Measurements from ENCODE around the gene PRSS3.
"Not testable (repeated sequence)": the region's sequence is repeated elsewhere in the genome, so short reads cannot be mapped to it uniquely, and the experiment has no call there.

Gene PRSS3

DNA sequence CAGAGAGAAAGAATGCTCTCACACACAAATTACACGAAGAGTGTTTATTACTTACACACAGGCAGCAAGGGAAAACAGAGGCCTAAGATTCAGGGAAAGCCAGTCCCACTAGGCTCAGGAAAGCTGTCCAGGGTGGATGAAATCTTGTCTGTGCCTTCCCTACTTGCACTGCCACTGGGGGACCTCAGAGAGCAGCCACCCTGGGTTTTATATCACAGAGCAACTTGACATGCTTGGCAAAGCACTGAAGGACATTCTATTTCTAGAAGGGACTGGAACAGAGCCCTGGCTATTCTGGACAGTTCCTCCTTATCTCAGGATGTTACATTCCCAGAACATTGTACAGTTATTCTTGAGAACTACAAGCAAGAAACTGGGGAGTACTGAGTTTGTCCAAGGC is 7.5 kb upstream of the PRSS3 start:
- no peak for DNase-seq

DNA sequence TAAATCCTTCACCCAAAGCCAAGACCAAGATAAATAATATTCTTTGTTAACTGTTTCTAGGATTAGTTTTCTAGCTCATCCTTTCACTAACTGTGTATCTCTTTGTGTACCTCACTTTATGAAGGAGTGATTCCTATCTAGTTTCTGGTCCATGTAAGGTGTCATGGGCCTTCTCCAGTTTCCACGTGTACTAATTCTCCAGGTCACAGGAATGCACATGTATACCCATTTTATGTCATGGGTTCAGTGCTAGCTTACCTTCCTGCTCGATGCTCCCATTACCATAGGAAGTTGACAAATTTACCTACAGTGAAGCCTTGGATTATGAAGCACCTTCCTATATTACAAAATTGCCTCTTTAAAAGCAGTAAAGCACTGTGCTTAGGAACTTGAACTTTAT is 5.9 kb upstream of the PRSS3 start:
- DNase-seq = not testable (repeated sequence)

DNA sequence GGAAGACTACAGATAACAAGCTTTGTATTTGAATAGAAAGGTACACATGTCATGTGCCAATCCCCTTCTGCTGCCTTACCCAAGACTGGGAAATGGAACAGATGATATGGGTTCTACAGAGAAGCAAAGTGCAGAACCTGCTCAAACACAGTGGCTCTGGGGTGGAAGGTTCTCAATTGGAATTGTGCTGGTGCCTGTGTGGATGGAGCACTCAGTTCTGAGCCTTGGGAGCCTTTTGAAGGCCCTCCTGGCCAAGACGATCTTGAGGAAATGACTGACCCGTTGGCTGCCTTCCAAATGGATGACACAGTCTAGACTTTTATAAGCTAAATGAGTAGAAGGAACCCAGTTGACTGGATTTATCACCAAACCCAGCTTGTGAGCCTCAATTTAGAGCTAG is 4.2 kb upstream of the PRSS3 start:
- no peak for DNase-seq

DNA sequence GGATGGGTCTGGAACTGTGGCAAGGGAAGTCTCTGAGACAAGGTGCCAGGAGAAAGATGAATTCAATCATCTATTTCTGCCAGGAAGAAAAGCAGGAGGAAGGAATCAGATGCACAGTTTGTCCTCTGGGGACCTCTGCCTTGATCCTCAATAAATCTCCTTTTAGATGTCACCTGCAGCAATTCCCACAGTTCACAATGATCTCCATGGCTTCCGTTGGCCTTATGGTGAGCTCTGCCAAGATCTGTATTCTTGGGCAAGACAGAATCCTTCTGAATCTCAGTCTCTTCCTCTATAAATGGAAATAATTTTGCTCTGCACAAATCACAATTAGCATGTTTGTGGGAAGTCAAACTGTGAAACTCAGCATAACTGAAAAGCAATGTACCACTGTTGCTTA is 1.9 kb upstream of the PRSS3 start:
- DNase-seq = not testable (repeated sequence)

DNA sequence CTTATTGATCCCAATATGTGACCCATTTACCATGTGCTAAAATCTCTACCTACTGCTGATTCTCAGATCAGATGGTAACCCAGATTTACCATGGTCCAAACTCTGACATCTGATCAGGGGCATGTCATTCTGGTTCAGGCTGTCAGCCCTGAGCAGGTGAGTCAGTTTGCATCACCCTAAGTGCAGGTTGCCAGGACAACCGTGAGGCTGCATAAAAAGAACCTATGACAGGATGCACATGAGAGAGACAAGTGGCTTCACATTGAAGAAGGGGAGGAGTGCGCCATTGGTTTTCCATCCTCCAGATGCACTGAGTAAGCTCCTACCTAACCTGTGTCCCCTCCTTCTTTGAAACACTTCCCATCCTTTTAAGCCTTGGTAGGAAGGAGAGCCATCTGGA is 801 bp upstream of the PRSS3 start:
- no peak for DNase-seq

DNA sequence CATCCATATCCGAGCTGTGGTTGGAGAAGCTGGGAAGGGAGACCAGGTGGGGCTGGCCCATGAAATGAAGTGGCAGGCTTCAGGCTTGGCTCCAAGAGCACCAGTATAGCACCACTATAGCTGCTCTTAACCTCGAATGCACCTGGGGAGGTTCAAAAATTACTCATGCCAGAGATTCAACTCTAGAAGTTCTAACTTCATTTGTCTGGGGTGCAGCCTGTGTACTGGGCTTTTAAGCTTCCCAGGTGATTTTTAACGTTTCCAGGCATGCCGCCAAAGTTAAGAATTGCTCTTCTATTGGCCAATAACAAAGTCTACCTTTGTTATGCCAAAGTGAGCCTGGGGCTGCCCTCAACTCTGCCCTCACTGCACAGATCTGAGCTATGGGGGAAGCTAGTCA is 458 bp downstream of the PRSS3 start:
- DNase-seq = no peak

DNA sequence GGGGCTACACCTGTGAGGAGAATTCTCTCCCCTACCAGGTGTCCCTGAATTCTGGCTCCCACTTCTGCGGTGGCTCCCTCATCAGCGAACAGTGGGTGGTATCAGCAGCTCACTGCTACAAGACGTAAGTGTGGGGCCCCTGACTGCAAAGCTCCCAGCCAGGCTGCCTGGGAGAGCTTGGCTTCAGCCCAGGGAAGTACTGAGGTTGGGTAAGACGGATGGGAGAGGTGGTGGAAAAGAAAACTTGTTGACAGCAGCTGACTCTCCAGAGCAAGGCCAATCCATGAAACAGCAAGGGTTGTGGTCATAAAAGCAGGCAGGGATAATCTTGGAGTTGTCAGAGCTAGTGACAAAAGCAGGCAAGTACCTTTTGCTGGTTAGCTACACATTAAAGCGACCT is 1.3 kb downstream of the PRSS3 start:
- DNase-seq = not testable (repeated sequence)

DNA sequence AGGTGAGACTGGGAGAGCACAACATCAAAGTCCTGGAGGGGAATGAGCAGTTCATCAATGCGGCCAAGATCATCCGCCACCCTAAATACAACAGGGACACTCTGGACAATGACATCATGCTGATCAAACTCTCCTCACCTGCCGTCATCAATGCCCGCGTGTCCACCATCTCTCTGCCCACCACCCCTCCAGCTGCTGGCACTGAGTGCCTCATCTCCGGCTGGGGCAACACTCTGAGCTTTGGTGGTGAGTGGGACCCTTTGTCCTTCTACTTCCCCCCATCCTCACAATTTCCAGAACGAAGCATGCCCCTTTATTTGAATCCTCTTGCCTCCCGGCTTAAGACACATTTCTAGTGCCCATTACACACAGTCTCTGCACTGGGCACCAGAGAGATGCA is 2.5 kb downstream of the PRSS3 start:
- no peak for DNase-seq

DNA sequence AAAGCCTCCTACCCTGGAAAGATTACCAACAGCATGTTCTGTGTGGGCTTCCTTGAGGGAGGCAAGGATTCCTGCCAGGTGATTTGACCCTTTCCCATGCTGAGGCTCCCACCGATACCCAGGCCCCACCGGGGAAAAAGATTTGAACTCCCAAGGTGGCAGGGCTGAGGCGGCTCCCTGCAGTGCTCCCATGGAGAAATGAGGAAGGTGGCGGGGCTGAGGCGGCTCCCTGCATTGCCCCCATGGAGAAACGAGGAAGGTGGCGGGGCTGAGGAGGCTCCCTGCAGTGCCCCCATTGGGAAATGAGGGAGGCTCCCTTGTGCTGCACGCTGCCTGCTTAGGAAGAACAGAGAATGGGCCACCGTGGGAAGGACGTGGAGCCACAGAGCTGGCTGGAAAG is 3.2 kb downstream of the PRSS3 start:
- DNase-seq = no peak

DNA sequence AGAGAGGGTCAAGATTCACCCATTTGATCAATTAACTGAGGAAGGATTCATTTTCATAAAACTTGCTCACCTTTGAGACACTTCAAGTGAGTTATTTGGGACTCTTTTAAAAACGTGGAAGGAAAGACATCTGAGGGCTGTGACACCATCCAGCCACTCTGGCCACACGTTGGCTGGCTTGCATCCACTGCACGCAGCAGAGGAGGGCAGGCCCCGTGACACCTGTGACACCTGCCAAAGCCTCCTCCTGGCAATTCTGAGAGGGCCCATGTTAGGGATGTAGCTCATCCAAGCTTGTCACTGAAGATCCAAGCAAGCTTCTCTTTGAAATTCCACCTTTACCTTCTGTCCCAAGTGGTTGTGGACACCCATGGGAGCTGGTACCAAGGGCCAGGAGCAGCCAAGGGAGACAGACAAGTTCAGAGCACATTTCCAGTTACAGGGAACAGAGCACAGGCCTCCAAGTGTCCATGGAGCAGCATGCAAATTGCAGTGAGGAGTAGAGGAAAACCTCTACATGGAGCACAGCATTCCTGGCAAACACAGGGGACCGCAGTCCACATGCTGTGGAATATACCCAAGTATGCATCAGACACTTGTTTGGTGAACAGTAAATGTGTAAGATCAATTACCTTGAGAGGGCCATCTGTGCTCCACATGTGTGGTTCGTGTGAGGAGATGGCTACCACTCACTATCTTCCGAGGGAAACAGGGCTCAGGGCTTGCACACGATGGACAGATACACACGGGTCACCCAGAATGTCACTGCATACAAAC is 4.8 kb downstream of the PRSS3 start:
- no peak for DNase-seq

DNA sequence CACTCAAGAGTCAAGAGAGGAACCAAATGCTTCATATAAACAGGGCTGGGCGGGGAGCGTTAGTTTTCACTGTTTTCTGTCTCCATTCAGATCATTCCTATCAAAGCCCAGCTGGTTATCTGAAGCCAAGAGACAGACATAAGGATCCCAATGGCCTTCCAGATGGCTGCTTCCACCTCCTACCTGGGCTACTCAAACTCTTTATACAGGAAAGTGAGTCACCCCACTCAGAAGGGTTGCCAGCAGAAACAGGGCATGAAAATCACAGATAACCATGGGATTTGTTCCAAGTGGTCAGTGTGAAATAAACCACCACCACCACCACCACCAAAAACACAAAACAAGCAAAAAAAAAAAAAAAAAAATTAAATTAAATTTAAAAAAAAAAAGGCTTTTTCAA is 5.5 kb downstream of the PRSS3 start:
- DNase-seq = no peak

DNA sequence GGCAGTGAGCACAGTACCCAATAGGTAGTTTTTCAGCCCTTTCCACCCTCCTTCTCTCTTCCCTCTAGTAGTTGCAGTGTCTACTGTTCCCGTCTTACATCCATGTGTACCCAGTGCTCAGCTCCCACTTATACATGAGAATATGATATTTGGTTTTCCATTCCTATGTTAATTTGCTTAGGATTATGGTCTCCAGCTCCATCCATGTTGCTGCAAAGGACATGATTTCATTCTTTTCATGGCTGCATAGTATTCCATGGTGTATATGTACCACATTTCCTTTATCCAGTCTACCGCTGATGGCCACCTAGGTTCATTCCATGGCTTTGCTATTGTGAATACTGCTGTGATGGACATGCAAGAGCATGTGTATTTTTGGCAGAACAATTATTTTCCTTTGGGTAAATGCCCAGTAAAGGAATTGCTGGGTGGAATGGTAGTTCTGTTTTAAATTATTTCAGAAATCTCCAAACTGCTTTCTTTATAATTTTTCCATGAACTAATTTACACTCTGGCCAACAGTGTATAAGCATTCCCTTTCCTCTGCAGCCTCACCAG is 6.7 kb downstream of the PRSS3 start:
- DNase-seq = not testable (repeated sequence)

DNA sequence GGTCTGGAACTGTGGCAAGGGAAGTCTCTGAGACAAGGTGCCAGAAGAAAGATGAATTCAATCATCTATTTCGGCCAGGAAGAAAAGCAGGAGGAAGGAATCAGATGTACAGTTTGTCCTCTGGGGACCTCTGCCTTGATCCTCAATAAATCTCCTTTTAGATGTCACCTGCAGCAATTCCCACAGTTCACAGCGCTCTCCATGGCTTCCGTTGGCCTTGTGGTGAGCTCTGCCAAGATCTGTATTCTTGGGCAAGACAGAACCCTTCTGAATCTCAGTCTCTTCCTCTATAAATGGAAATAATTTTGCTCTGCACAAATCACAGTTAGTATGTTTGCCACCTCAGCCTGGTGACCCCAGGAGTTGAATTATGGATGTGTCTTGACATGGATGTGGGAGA is 8.8 kb downstream of the PRSS3 start:
- DNase-seq = not testable (repeated sequence)

DNA sequence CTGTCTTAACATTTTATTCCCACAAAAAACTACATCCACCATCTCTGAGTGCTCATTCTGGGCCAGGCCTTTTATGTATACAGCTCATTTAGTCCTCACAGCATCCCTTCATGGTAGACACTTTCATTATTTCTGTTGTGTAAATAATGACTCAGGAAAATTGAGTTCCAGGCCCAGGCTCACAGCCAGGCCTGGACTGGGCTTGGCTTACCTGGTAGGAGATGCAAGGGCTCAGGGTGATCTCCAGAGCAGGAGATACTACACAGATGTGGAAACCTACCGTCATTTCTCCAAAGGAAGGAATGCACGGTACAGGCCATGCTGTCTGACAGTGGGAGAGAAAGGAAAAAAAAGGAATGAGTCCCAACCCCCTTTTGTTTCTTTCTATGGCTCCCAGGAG is 11.8 kb downstream of the PRSS3 start:
- peak; percentile 9 for DNase-seq

DNA sequence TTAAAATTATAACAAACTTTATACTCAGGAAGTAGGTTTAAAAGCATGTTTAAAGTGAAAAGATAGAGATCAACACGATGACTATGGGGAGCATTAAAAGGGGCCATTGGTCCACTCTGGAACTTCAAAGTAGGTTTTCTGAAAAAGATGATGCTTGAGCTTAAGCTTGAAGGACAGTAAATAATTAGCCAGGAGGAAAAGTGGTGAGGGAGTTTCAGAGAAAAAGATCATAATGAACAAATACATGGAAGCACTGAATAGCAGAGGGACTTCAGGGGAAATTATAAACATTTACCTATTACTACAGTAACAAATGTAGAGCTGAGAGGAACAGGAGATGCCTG is 13.6 kb downstream of the PRSS3 start:
- not testable (repeated sequence) for DNase-seq

DNA sequence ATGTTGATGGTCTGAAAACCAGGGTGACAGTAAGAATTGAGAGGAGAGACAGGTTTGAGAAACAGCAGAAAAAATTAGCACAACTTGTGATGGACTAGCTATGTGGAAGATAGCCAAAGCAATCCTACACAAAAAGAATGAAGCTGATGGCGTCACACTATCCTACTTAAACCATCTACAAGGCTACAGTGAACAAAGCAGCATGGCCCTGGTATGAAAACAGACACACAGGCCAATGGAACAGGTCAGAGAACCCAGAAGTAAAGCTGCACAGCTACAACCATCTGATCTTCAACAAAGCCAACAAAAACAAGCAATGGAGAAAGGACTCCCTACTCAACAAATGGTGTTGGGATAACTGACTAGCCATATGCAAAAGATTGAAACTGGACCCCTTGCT is 14.1 kb downstream of the PRSS3 start:
- no peak for DNase-seq

DNA sequence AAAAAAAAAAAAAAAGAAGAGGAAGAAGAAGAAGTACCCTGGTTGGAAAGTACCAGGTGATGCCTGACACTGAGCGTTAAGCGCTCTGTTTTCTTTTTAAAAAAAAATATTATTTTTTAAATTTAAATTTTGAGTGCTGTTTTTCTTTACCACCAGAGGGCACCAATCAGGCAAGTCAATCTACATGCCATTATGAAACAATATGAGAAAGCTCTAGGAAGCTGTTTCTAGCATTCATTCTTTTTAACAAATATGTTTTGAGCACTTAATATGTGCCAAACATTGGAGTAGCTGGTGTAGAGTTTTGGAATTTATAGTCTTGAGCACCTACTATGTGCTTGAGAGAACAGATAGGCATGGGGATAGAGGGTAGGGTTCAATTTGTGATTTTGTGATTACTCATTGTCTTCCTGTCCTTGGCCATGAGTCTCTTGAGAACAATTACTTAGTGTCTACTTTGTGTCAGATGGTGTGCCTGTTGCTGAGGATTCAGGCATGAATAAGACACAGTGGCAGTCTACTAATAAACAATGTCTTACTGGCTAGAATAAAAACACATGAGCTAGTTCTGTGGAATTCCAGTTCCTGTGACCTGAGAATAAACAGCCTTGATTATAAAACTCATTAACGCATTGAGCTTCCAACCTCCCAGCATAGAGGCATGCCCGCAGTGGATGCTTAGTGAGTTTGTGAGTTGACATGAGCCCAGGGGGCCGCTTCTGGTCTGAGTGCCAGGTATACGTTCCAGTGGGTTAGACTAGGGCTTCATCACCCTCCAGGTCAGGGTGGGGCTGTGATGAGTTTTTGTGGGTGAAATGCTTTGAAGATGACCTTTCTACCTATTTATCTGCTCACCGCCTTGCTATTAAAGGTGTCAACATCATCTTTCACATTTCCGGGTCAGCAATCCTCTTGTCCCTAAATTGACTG is 18.6 kb downstream of the PRSS3 start:
- no peak for DNase-seq

DNA sequence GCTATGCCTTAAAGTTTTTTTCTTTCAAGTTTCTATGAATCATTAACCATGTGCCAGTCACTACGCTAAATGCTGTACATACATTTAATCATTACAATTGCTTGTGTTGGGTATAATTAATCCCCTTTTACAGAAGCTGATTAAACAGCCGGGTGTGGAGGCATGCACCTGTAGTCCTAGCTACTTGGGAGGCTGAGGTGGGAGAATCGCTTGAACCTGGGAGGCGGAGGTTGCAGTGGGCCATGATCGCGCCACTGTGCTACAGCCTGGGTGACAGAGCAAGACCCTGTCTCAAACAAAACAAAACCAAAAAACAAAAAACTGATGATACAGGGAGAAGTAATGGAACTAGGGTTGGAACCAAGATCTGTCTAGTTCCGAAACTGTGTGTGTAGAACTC is 20.4 kb downstream of the PRSS3 start:
- DNase-seq = no peak

DNA sequence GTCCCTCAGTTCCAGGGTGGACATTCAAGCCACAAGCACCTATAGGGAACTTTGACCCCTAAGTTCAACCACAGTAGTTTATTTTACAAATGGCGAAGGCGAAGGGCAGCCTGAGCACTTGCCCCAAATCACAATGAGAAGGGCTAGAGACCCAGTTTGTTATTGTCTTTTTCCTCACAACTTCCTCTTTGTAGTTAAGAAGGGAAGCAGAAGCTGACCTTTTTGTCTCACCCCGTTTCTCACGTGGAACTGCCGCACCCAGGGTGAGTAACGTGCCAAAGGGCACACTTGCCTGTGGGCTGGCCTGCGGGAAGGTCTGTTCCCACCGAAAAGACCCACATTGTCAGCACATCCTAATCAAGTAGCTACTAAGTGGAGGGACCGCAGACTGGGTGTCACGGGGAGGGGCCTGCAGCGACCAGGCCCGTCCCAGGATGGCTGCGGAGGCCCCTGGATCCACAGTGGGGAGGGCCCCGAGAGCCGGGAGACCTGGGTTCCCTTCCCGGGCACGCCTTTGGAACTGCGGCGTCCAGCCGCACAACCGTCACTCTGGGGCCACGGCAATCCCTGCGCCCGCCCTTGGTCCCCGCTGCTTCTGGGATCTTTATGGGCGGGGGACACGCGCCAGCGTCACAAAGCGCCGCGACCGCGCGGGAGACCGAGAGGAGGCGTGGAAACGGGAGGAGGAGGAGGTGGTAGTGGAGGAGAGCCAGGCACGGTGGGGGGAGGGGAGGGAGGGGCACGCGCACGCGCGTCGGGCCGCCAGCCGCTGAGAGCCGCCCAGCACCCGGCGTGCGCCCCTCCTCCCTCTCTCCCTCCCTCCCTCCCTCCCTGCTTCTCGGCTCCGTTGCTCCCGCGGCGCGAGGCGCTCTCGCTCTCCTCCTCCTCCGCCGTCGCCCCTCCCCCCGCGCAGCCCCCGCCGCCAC is 21.2 kb downstream of the PRSS3 start, which contains the start of gene UBE2R2:
Gene UBE2R2 (plus strand): TSS at position 834 of the 926 bp plus-strand sequence. CDS start 598 bp downstream, outside the sequence.
- DNase-seq = peak; percentile 31

DNA sequence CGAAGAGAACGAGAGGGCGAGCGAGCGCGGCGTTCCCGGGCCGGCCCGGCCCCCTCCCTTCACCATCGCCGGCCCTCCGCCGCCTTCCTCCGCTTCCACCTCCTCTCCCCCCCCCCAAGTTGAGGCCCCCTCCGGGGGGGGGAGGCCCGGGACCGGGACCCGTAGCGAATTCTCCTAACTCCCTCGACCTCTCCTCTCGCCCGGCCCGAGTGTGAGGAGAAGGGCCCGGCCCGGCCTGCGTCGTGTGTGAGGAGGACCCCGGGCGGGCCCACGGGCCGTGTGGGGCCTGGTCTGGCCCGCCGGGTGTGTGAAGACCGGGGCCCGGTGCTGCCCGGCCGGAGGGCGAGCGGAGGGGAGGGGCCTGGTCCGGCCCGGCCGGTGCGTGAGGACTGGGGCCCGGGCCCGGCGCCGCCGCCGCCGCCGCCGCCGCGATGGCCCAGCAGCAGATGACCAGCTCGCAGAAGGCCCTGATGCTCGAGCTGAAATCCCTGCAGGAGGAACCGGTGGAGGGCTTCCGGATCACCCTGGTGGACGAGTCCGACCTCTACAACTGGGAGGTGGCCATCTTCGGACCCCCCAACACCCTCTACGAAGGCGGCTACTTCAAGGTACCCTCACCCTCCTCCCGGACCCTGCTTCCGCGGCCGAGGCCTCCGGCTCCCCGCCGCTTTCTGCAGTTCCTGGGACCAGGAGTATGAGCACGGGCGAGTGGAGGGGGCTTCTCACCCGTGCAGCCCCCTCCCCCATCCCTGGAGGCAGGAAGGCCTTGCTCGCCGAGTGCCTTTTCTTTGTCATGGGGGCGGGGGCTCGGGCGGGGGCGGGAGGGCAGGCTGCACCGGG is 22.2 kb downstream of the PRSS3 start:
- DNase-seq = no peak

DNA sequence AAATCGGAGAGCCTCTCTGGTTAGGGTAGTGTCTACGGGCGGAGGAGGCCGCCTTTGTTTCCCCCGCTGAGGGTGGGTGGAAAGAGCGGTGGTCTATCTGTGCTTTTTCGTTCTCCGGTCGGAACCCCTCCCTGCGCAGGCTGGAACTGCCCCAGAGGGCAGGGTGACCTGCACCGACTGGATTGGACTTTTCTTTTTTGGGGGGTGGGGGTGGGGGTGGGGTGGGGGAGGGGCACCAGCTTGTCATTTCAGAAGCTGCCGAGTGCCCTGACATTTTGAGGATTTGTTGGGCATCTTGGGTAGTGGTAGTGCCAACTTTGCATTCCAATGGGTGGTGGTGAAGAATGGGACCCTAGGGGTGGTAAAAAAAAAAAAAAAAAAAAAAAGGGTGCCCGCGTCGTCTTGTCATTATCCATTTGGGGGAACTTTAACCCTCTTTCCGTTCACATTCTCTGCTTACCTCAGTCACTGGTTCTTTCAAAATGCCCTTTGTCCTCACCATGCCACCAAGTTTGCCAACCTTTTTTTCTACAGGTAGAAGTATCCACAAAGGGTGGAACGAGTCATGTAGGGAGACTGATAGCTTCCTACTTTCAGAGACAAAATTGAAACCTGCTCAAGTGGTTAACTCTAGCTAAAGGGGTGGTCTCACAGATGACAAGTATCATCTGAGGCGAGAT is 22.9 kb downstream of the PRSS3 start:
- no peak for DNase-seq

All from SHP77 treated with DMSO at 0.1 percent for 48 hours (cell line).